H1 (cell line): Measurements from ENCODE around the gene KLF13. TPM values are rescaled to one million over a fixed set of nuclear protein-coding genes. Genes with fewer than 3 reads are reported as not detected.

ENCODE experiments used
- polyA plus RNA-seq, 7 experiments: library from polyadenylated mRNA; depleted of rRNA in 3 of 7; stranded (reverse) in 5 of 7; unstranded in 2 of 7; fragments of >200 nt in 5 of 7; fragments of 200-250 nt in 2 of 7; gene quantifications; 1 replicate in 5 of 7; 2 replicates in 1 of 7; 4 replicates in 1 of 7; pipeline versions ENCODE4 v1.2.1 to v1.2.3, GENCODE V29; 2011 to 2013; ENCODE audit warnings: missing spikeins in 2 of 7, mixed read lengths in 2 of 7
- total RNA-seq: library from RNA; stranded (reverse); fragmentation: NEBNext Ultra II Directional; extraction: Animal tissue kit (Norgen Biotek cat#: 25700); gene quantifications from 2 replicates; pipeline ENCODE4 v1.2.1, GENCODE V29; 2021
- TF ChIP-seq, protein P1 (sequence below): fragments of 300-600 bp; sonication (generic); IDR thresholded peaks from 2 replicates; pipeline ENCODE4 v1.7.1; 2012; ENCODE audit warnings: low read length, moderate library complexity, mild to moderate bottlenecking, inconsistent platforms; ENCODE audit not compliant: insufficient replicate concordance

KLF13 gene
- total and polyA plus RNA-seq, 2 of the 8 experiments (the other 6 are each of a cell fraction or from before 2014, with no cell fraction given), result 18.3 to 33.4 TPM

DNA sequence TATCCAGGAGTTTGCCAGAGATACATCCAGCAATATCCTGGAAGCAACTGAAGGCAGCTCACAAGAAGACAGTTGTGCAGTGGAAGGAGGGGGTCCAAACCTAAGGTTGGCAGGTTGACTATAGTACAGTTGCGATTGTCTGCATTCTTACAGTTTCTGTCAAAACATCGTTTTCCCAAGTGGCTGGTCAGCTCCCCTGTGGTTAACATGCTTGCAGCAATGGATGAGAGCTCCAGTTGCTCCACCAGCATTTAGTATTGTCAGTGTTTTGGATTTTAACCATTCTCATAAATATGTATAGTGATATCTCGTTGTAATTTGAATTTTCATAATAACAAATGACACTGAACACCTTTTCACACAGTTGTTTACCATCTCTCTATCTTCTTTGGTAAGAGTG lies 31.5 kb downstream of the KLF13 start (continued):
- TF ChIP-seq, protein P1, sequence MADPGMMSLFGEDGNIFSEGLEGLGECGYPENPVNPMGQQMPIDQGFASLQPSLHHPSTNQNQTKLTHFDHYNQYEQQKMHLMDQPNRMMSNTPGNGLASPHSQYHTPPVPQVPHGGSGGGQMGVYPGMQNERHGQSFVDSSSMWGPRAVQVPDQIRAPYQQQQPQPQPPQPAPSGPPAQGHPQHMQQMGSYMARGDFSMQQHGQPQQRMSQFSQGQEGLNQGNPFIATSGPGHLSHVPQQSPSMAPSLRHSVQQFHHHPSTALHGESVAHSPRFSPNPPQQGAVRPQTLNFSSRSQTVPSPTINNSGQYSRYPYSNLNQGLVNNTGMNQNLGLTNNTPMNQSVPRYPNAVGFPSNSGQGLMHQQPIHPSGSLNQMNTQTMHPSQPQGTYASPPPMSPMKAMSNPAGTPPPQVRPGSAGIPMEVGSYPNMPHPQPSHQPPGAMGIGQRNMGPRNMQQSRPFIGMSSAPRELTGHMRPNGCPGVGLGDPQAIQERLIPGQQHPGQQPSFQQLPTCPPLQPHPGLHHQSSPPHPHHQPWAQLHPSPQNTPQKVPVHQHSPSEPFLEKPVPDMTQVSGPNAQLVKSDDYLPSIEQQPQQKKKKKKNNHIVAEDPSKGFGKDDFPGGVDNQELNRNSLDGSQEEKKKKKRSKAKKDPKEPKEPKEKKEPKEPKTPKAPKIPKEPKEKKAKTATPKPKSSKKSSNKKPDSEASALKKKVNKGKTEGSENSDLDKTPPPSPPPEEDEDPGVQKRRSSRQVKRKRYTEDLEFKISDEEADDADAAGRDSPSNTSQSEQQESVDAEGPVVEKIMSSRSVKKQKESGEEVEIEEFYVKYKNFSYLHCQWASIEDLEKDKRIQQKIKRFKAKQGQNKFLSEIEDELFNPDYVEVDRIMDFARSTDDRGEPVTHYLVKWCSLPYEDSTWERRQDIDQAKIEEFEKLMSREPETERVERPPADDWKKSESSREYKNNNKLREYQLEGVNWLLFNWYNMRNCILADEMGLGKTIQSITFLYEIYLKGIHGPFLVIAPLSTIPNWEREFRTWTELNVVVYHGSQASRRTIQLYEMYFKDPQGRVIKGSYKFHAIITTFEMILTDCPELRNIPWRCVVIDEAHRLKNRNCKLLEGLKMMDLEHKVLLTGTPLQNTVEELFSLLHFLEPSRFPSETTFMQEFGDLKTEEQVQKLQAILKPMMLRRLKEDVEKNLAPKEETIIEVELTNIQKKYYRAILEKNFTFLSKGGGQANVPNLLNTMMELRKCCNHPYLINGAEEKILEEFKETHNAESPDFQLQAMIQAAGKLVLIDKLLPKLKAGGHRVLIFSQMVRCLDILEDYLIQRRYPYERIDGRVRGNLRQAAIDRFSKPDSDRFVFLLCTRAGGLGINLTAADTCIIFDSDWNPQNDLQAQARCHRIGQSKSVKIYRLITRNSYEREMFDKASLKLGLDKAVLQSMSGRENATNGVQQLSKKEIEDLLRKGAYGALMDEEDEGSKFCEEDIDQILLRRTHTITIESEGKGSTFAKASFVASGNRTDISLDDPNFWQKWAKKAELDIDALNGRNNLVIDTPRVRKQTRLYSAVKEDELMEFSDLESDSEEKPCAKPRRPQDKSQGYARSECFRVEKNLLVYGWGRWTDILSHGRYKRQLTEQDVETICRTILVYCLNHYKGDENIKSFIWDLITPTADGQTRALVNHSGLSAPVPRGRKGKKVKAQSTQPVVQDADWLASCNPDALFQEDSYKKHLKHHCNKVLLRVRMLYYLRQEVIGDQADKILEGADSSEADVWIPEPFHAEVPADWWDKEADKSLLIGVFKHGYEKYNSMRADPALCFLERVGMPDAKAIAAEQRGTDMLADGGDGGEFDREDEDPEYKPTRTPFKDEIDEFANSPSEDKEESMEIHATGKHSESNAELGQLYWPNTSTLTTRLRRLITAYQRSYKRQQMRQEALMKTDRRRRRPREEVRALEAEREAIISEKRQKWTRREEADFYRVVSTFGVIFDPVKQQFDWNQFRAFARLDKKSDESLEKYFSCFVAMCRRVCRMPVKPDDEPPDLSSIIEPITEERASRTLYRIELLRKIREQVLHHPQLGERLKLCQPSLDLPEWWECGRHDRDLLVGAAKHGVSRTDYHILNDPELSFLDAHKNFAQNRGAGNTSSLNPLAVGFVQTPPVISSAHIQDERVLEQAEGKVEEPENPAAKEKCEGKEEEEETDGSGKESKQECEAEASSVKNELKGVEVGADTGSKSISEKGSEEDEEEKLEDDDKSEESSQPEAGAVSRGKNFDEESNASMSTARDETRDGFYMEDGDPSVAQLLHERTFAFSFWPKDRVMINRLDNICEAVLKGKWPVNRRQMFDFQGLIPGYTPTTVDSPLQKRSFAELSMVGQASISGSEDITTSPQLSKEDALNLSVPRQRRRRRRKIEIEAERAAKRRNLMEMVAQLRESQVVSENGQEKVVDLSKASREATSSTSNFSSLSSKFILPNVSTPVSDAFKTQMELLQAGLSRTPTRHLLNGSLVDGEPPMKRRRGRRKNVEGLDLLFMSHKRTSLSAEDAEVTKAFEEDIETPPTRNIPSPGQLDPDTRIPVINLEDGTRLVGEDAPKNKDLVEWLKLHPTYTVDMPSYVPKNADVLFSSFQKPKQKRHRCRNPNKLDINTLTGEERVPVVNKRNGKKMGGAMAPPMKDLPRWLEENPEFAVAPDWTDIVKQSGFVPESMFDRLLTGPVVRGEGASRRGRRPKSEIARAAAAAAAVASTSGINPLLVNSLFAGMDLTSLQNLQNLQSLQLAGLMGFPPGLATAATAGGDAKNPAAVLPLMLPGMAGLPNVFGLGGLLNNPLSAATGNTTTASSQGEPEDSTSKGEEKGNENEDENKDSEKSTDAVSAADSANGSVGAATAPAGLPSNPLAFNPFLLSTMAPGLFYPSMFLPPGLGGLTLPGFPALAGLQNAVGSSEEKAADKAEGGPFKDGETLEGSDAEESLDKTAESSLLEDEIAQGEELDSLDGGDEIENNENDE, result no peak
